ENCODE data around the gene SULT2B1. TPM values are rescaled to one million over a fixed set of nuclear protein-coding genes. Genes with fewer than 3 reads are reported as not detected.
A peak's percentile ranks its signal among the peaks of the same experiment; 100 is the strongest.
"Not testable (repeated sequence)": the region's sequence is repeated elsewhere in the genome, so short reads cannot be mapped to it uniquely, and the experiment has no call there.

The SULT2B1 gene
- total RNA-seq, 4 donors from 2014 or later = 0.32 to 0.41 TPM; not detected in 2

GRCh38 chr19:48513289-48514122 is 38.5 kb upstream of the SULT2B1 start:
- no peak for TF ChIP-seq EP300 (IDR thresholded peaks at IDR 0.05; ENCODE audit: low read depth)
- TF ChIP-seq, protein P1, sequence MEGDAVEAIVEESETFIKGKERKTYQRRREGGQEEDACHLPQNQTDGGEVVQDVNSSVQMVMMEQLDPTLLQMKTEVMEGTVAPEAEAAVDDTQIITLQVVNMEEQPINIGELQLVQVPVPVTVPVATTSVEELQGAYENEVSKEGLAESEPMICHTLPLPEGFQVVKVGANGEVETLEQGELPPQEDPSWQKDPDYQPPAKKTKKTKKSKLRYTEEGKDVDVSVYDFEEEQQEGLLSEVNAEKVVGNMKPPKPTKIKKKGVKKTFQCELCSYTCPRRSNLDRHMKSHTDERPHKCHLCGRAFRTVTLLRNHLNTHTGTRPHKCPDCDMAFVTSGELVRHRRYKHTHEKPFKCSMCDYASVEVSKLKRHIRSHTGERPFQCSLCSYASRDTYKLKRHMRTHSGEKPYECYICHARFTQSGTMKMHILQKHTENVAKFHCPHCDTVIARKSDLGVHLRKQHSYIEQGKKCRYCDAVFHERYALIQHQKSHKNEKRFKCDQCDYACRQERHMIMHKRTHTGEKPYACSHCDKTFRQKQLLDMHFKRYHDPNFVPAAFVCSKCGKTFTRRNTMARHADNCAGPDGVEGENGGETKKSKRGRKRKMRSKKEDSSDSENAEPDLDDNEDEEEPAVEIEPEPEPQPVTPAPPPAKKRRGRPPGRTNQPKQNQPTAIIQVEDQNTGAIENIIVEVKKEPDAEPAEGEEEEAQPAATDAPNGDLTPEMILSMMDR (IDR thresholded peaks at IDR 0.05) = no peak
- no peak for TF ChIP-seq POLR2A (IDR thresholded peaks at IDR 0.05)
- H3K36me3 ChIP-seq = no peaks in the 10 kb centered on the region

DNA sequence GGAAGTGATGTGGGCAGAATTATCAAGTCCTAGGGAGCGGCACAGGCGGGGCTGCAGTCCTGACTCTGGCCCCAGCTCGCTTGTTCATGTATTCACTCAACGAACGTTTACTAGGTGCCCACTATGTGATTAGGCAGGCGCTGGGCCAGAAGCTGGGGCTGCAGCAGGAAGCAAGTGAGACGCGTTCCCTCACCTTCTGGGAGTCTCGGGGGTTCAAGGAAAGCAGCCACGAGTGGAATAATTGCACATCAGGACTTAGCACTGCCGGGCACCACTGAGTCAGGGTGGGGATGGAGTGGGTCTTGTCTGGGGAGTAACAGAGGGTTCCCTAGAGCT is 37.9 kb upstream of the SULT2B1 start:
- in situ Hi-C loops (cut with MboI; ENCODE audit: low pct_ligation_motif_present in 1 of 4, low pct_unique_long_range_greater_than_20kb in 1 of 4, low sequenced_read_pairs in 3 of 4) = no loop called here
- H3K27ac ChIP-seq = no peak overlapping the region
- TF ChIP-seq EP300 (IDR thresholded peaks at IDR 0.05; ENCODE audit: low read depth) = no peak
- TF ChIP-seq, protein P1 (IDR thresholded peaks at IDR 0.05) = no peak
- TF ChIP-seq POLR2A (IDR thresholded peaks at IDR 0.05) = no peak
- no peak for TF ChIP-seq POLR2AphosphoS5 (IDR thresholded peaks at IDR 0.05)

More at GRCh38 chr19:48513289-48514122, 38.5 kb upstream of the SULT2B1 start:
- Histone ChIP-seq H3K9me3 (no peaks in the 10 kb centered on the region), H3K4me3 (peak overlapping the region; percentile 29 to 58 (median 51)), H3K4me1 (peaks cover 0 to 9% (median 4%) of the 10 kb centered on the region in 4 donors), H3K27ac (peak overlapping the region in 2 of 4 donors; percentile 18 to 53), H3K27me3 (peaks cover 57% of the 10 kb centered on the region)
- DNase-seq = peak; percentile 75
- in situ Hi-C loops (cut with MboI; ENCODE audit: low pct_ligation_motif_present in 1 of 4, low pct_unique_long_range_greater_than_20kb in 1 of 4, low sequenced_read_pairs in 3 of 4) = no loop called here
- WGBS, 2 donors (ENCODE audit: low coverage in 1 of 2) = 0 to 4% methylated on average over 1 to 36 of the region's 54 CpGs
- intact Hi-C loops (cut with DNase I; ENCODE audit: low total_unique reads) = no loop called here

DNA sequence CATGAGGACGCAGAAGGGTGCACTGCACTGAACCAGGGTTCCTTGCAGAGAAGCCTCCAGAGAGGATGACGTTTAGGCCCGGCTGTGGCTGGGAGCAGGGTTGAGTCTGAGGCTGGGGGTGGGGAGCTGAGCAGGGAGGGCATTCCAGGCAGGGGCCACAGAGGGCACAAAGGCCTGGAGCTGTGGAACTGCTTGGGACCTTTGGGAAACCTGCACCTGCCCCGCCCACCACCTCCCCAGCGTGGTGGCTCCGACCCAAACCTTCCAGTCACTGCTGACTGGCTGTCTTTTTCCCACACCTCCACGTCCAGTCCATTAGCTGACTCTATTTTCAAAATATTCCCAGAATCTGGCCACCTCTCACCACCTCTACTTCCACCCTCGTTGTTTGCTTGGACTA is 35.4 kb upstream of the SULT2B1 start:
- 52 to 83% methylated on average over 1 to 8 of the region's 8 CpGs for WGBS, 2 donors (ENCODE audit: low coverage in 1 of 2)
- intact Hi-C loops (cut with DNase I; ENCODE audit: low total_unique reads) (no loop called here), in situ Hi-C loops (cut with MboI; ENCODE audit: low pct_ligation_motif_present in 1 of 4, low pct_unique_long_range_greater_than_20kb in 1 of 4, low sequenced_read_pairs in 3 of 4) (no loop called here)
- no peak for DNase-seq
- Histone ChIP-seq H3K27ac (no peak overlapping the region), H3K27me3 (peaks cover 67% of the 10 kb centered on the region), H3K36me3 (no peaks in the 10 kb centered on the region), H3K4me3 (no peak overlapping the region), H3K9me3 (no peaks in the 10 kb centered on the region), H3K4me1 (peaks cover 0 to 9% (median 3%) of the 10 kb centered on the region in 4 donors)
- TF ChIP-seq, protein P1 (IDR thresholded peaks at IDR 0.05) = no peak
- TF ChIP-seq EP300 (IDR thresholded peaks at IDR 0.05; ENCODE audit: low read depth) (no peak), POLR2A (IDR thresholded peaks at IDR 0.05) (no peak), POLR2AphosphoS5 (IDR thresholded peaks at IDR 0.05) (no peak)

More for the DNA sequence above, 37.9 kb upstream of the SULT2B1 start:
- Histone ChIP-seq H3K4me1 (peaks cover 0 to 9% (median 4%) of the 10 kb centered on the region in 4 donors), H3K27me3 (peaks cover 61% of the 10 kb centered on the region), H3K4me3 (no peak overlapping the region), H3K9me3 (no peaks in the 10 kb centered on the region), H3K36me3 (no peaks in the 10 kb centered on the region)
- no peak for DNase-seq
- intact Hi-C loops (cut with DNase I; ENCODE audit: low total_unique reads) = no loop called here
- WGBS, 2 donors (ENCODE audit: low coverage in 1 of 2) = 45 to 52% methylated on average over 2 to 11 of the region's 11 CpGs

DNA sequence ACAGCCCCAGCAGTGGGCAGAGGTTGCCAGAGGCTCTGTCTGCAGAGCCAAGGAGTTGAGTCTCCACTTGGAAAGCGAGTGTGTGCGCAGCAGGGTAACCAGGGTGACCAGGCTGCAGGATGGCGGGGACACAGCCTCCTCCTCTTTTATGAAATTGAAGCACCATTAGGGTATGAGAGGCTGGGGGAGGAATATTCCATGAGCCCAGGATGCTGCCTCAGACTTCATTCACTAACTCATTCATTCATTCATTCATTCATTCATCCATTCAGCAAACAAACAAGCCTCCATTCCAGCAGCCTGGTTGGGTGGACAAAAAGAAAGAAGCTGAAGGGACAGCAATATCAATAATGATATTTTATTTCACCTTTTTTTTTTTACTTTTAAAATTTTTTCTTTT is 33.8 kb upstream of the SULT2B1 start:
- in situ Hi-C loops (cut with MboI; ENCODE audit: low pct_ligation_motif_present in 1 of 4, low pct_unique_long_range_greater_than_20kb in 1 of 4, low sequenced_read_pairs in 3 of 4) = no loop called here
- WGBS, 2 donors (ENCODE audit: low coverage in 1 of 2) = 90% methylated on average over 3 of the region's 3 CpGs; no CpG with 5 or more reads in 1 of the 2 donors

DNA sequence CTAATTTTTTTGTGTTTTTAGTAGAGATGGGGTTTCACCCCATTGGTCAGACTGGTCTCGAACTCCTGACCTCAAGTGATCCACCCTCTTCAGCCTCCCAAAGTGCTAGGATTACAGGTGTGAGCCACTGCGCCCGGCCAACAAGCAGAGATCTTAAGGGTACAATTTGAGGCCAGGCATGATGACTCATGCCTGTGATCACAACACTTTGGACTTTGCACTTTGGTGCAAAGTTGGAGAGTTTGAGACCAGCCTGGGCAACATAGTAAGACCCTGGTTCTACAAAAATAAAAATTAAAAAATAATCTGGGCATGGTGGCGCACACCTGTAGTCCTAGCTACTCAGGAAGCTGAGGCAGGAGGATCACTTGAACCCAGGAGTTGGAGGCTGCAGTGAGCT is 32.5 kb upstream of the SULT2B1 start:
- WGBS, 2 donors (ENCODE audit: low coverage in 1 of 2) = 67 to 83% methylated on average over 2 to 4 of the region's 4 CpGs
- intact Hi-C loops (cut with DNase I; ENCODE audit: low total_unique reads); H3K4me1 ChIP-seq; H3K27ac ChIP-seq; H3K9me3 ChIP-seq; DNase-seq; in situ Hi-C loops (cut with MboI; ENCODE audit: low pct_ligation_motif_present in 1 of 4, low pct_unique_long_range_greater_than_20kb in 1 of 4, low sequenced_read_pairs in 3 of 4); H3K4me3 ChIP-seq; H3K36me3 ChIP-seq: not testable (repeated sequence)
- peaks cover 62% of the 10 kb centered on the region for H3K27me3 ChIP-seq

More for the DNA sequence above, 33.8 kb upstream of the SULT2B1 start:
- TF ChIP-seq, protein P1 (IDR thresholded peaks at IDR 0.05) = no peak
- TF ChIP-seq EP300 (IDR thresholded peaks at IDR 0.05; ENCODE audit: low read depth) = no peak
- TF ChIP-seq POLR2AphosphoS5 (IDR thresholded peaks at IDR 0.05) = no peak
- TF ChIP-seq POLR2A (IDR thresholded peaks at IDR 0.05) = no peak
- no peak overlapping the region for H3K4me3 ChIP-seq
- no peaks in the 10 kb centered on the region for H3K36me3 ChIP-seq
- H3K4me1 ChIP-seq = peaks cover 0 to 8% (median 3%) of the 10 kb centered on the region in 4 donors
- intact Hi-C loops (cut with DNase I; ENCODE audit: low total_unique reads) = no loop called here
- peaks cover 61% of the 10 kb centered on the region for H3K27me3 ChIP-seq
- DNase-seq = no peak
- H3K9me3 ChIP-seq = no peaks in the 10 kb centered on the region
- H3K27ac ChIP-seq = no peak overlapping the region

Data from transverse colon (tissue), 4 donors.